Stimulated activated naive CD8-positive, alpha-beta T cell treated with anti-CD3 and anti-CD28 coated beads, Interleukin-15, Interleukin-2, amounts not matched to agents 100 U/mL and 50 U/mL, for 24 hours (primary cell): Measurements from ENCODE around the gene PRLH.
A peak's percentile ranks its signal among the peaks of the same experiment; 100 is the strongest.
"Not testable (repeated sequence)": the region's sequence is repeated elsewhere in the genome, so short reads cannot be mapped to it uniquely, and the experiment has no call there.

Experiments
- ATAC-seq: fragments of 150-1000 bp; cut with Tn5 transposase; one replicate; pipeline ENCODE4 v1.10.0; 2021
- DNase-seq: peaks from one replicate; pipeline ENCODE4 v3.0.0; 2021

PRLH gene

GRCh38 chr2:237583385-237584295 lies 17.3 kb downstream of the PRLH start:
- DNase-seq = no peak
- ATAC-seq = no peak

- DNase-seq (no peak), ATAC-seq (no peak)
These were observed 19.3 kb downstream of the PRLH start for GRCh38 chr2:237585590-237586221.

GRCh38 chr2:237588044-237588696 lies 21.8 kb downstream of the PRLH start:
- ATAC-seq = no peak

GRCh38 chr2:237590272-237591140 lies 24.1 kb downstream of the PRLH start, which contains the start of gene RAB17:
RAB17 (minus strand) TSS chr2:237590734; CDS start chr2:237586154, 4,580 bp downstream.
- DNase-seq = no peak
- peak; percentile 51 for ATAC-seq

More at GRCh38 chr2:237588044-237588696, 21.8 kb downstream of the PRLH start:
- DNase-seq = no peak

- peak; percentile 16 for ATAC-seq
- DNase-seq = peak; percentile 31
These were observed 24.9 kb downstream of the PRLH start for GRCh38 chr2:237591141-237591881.

GRCh38 chr2:237592425-237592980 lies 26.1 kb downstream of the PRLH start:
- DNase-seq (no peak), ATAC-seq (no peak)

- no peak for DNase-seq
- no peak for ATAC-seq
These were observed 26.7 kb downstream of the PRLH start for GRCh38 chr2:237593036-237593435.

- ATAC-seq (no peak), DNase-seq (no peak)
These were observed 27.4 kb downstream of the PRLH start for GRCh38 chr2:237593596-237594320.

GRCh38 chr2:237594514-237594871 lies 28.1 kb downstream of the PRLH start:
- ATAC-seq = no peak
- no peak for DNase-seq

GRCh38 chr2:237595829-237596519 lies 29.6 kb downstream of the PRLH start:
- not testable (repeated sequence) for ATAC-seq, DNase-seq

GRCh38 chr2:237596520-237597195 lies 30.3 kb downstream of the PRLH start:
- no peak for DNase-seq
- no peak for ATAC-seq

GRCh38 chr2:237597196-237598145 lies 31.1 kb downstream of the PRLH start:
- DNase-seq = no peak

GRCh38 chr2:237598468-237599208 lies 32.3 kb downstream of the PRLH start:
- ATAC-seq = no peak
- no peak for DNase-seq

More at GRCh38 chr2:237597196-237598145, 31.1 kb downstream of the PRLH start:
- ATAC-seq = no peak

GRCh38 chr2:237599465-237600110 lies 33.2 kb downstream of the PRLH start:
- ATAC-seq (no peak), DNase-seq (no peak)

- DNase-seq (no peak), ATAC-seq (no peak)
These were observed 34.0 kb downstream of the PRLH start for GRCh38 chr2:237600205-237600846.
